Stimulated activated CD4-positive, alpha-beta T cell treated with anti-CD3 and anti-CD28 coated beads, TNF-alpha, amount 100 ng/mL, for 48 hours (primary cell): ENCODE measurements around the gene RERE.

Source experiments
- DNase-seq, 3 donors: peaks; one replicate each; pipeline ENCODE4 v3.0.0-alpha.2; 2020; ENCODE audit warnings: low read depth in 3 of 3

Gene RERE

DNA sequence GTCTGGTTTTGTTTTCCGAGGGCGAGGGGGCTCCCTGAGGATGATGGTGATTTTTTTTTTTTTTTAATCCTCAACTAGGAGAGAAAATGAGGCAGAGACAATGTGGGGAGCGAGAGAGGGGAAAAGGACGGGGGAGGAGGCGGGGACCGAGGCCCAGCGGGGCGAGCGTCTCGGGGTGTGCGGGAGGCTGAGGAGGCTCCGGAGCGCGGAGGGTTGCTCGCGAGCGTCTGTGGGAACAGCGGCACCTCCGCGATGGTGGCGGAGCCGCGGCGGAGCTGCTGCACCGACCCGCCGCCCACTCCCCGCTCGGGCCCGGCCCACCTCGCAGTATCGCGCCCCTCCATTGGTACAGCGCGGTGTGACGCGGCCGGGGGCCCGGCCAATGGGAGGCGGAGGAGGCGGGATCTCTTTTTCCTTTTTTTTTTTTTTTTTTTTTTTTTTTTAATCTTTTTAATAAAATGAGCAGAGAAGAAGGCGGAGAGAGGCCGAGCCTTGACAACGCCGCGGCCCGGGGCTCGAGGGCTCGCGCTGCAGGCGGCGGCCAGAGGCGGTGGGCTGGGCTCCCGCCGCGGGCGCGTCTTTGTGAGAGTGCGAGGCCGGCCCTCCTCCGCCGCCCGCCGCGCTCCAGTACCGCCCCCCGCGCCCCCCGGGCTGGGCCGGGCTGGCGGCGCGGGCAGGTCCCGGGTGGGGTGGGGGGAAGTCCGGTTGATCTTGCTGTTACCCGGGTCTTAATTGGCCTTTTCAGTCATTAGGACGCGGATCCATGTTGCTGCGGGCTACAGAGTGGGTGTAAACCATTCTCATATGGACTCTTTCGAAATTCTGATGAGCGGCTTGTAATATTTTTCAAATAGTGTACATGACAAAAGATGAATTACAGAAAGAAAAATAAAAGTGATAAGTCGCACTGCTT, at the start of gene RERE:
TSS of gene RERE (minus strand) at position 229 of the 913 bp plus-strand sequence.
- DNase-seq: peak; percentile 92 to 96 (median 93)

DNA sequence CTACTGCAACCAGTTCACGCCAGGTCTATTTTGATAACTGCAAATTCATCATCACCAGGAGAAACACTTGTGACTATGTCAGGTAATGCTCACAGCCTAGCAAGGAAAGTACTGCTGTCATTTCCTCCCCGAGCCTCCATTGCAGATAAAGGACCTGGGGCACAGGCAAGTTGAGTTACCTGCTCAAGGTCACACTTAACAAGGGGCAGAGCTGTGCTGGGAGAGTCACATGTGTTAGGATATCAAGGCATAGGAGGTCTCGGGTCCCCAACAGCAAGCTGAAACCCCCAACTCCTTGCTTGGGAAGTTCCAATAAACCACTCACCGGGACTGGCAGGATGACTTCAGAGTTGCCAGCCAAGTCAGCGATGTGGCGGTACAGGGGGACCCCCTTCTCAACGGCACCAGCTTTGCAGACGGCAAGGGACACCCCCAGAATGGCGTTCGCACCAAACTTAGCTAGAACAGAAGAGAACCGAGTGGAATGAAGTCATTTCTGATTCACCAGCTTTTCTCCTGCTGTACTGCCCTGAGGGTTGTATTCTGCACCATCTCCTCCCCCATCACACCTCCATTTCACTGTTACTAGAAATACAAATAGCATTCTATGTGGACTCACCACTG, 49.5 kb upstream of the RERE start:
- DNase-seq: peak in 1 of 3 donors; percentile 59

DNA sequence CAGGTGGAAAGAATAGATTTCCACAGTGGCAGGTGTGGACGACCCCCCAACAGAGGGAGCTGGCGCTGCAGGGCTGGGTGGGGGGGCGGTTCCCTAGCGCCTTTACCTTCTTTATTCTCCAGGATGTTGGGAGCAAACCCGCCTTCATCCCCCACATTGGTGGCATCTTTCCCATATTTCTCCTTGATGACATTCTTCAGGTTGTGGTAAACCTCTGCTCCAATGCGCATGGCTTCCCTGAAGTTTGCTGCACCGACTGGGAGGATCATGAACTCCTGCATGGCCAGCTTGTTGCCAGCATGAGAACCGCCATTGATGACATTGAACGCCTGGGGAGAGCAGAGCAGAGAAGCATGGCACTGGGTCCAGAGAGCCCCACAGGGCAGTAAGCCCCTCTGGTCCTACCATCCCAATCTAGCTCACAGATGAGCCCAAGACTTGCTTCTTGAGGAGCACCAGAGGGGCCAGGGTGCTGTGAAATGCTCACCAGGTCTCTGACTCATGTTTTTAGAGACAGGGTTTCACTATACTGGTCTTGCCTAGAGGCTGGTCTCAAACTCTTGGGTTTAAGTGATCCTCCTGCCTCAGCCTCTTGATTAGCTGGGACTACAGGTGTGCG, 48.8 kb upstream of the RERE start:
- DNase-seq: no peak

DNA sequence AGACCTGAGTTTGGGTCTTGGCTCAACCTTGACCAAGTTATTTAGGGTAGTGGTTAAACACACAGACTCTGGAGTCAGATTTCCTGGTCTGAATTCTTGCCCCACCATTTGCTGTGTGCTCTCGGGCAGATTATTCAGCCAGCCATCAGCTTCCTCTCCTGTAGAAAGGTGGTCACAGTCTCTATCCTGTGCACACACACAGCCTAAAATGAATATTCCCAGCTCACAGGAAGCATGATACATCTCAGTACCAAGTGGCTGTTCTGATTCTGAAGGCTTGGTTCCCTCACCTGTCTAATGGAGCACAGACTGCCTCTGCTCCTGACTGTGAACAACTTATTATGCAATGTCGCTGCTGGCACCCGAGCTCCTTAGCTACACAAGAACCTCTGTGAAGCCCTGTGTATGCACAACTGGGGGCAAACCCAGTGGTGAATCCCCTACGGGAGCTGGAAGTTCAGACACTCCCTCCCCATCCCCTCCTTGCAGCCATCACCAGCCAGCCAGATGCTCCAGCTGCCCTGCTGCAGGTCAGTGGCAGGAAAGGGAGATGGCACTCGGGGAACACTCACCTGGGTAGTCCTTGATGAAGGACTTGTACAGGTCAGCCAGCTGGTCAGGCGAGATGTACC, 47.4 kb upstream of the RERE start:
- no peak for DNase-seq

DNA sequence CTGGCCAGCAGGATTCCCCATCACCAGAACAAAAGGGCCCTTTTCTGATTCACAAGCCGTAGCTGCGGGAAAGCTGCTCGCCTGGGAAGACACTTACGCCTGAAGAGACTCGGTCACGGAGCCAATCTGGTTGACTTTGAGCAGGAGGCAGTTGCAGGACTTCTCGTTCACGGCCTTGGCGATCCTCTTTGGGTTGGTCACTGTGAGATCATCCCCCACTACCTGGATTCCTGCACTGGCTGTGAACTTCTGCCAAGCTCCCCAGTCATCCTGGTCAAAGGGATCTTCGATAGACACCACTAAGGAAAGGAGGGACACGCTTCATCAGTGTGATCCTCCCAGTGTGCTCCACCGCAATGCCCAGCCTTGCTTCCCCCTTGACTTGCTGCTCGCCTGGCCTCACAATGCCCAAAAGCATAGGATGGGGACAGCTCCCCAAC, 46.4 kb upstream of the RERE start:
- DNase-seq: no peak

DNA sequence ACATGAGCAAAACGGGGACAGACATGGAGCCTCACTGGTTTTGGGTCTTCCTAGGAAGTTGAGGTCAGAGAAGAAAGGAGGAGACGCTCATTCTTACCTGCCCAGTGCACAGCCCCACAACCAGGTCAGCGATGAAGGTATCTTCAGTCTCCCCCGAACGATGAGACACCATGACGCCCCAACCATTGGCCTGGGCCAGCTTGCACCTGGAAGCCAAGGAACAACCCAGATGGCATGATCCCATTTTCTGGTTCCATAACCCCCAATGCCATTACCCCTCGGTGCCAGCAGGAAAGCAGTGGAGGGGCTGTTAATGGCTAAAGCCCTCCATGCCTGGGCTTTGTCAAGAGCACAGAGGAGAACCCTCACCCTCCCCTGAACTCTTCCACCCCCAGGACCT, 45.7 kb upstream of the RERE start:
- no peak for DNase-seq

DNA sequence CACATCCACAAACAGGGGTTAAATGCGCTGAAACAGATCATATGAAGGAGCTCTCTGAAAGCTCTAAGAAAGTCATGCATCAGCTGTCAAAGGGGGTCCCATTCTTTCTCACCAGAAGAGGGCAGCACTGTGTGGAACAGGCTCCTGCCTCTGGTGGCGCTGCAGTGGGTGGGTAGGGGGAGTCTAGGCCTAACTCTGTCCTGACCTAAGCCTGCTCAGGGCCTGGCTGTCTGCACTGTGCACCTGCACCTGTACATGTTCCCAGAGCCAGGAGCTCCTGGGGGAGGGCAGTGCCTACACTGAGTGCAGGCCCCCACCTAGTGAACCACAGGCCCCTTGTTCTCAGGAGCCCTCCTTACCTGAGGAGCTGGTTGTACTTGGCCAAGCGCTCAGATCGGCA, 45.1 kb upstream of the RERE start:
- no peak for DNase-seq

DNA sequence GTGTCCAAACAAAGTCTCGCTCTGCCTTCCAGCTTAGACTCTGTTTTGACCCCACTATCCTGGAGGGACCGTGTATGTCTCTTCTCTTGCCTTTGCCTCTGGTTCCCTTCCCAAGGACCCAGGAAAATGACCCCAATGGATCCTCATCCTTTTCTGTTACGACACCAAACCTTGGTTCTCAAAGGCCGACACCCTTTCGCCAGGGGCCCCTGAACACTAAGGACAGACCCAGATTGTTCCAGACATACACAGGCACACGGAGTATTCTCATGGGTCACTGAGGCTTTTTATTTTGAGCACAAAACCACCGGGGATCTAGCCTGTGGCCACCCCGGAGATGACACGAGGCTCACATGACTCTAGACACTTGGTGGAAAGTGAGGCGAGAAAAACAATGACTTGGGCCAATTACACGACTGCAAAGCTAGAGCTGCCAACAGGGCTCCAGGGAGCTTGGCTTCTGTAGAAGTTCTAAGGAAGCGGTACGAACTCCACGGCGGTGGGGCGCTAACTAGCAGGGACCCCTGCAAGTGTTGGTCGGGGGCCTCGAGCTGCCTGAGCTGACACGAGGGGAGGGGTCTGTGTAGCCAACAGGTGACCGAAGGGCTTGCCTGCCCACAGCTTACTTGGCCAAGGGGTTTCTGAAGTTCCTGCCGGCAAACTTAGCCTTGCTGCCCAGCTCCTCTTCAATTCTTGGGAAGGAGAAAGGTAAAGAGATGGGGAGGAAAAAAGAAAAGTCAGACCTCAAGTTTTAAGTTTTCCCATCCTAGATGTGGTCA, 43.5 kb upstream of the RERE start:
- no peak for DNase-seq

DNA sequence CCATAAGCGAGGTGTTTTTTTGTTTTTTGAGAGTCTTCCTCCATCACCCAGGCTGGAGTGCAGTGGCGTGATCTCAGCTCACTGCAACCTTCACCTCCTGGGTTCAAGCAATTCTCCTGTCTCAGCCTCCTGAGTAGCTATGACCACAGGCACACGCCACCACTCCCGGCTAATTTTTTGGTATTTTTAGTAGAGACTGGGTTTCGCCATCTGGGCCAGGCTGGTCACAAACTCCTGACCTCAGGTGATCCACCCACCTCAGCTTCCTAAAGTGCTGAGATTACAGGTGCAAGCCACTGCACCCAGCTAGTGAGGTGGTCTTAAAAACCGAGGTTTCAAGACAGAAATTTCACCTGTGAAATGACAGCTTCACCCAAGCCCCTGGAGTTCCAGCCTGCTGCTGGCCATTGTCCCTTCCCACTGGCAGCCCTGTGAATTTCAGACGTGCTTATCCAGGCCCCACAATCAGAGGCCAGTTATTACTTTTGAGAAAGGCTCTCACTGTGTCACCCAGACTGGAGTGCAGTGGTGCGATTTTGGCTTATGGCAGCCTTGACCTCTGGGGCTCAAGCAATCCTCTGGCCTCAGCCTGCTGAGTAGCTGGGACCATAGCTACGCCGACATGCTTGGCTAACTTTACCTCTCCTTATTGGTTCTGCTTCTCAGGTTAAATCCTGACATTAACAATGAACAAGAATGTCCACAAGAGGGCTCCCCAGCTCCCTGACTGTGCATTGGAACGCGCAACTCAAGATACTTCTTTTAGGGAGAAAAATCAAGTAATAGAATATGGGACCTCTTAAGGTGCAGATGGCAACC, 41.7 kb upstream of the RERE start:
- DNase-seq: no peak

DNA sequence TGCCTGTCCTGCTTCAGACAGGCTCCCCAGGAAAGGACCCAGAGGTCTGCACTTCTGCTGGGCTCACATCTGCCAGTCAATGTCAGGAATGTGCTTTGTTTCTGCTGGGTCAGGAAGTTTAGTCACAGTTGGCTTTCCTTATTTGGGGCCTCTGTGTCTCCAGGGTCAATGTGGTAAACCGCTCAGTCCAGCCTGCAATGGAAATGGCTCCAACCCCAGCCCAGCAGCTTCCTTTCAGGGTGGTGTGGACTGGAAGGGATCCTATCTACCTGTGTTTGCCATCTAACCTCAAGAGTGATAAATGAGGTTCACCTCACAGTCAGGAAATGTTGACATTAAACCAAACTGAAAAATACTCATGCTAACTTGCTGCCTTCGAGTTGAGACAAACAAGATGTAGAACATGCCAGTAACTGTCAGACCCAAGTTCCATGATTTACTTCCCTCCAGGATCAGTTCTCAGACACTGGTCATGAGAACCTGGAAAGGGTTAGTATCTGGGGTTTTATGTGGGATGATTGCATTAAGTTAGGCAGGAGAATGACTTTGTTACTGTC, 40.8 kb upstream of the RERE start:
- no peak for DNase-seq

DNA sequence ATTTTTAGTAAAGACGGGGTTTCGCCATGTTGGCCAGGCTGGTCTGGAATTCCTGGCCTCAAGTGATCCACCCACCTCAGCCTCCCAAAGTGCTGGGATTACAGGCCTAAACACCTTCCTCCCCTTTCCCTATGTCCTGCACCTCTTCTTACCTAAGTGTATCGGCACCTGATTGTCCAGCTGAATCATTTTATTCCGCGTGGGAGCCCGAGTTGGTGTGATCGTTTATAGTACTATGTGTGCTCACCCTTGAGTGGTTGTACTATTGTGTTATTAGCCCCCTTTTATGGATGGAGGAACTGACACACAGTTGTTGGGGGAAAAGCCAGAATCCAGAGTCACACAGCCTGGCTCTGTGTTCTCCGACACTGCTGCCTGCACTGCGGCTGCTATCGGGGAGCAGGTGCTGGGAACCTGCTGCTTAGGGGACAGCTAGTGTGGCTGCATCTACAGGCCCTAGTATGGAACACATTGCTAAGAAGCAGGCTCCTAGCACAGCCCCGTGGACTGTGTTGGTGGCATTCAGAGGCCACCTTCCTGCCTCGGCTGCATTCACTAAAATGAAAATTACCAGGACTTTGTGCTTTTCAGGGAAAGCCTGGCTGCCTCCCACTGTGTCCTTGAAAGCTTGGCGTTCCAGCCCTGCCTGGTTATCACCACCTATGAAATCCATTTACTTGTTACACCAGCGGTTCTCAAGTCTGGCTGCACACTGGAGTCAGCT, 39.4 kb upstream of the RERE start:
- no peak for DNase-seq

DNA sequence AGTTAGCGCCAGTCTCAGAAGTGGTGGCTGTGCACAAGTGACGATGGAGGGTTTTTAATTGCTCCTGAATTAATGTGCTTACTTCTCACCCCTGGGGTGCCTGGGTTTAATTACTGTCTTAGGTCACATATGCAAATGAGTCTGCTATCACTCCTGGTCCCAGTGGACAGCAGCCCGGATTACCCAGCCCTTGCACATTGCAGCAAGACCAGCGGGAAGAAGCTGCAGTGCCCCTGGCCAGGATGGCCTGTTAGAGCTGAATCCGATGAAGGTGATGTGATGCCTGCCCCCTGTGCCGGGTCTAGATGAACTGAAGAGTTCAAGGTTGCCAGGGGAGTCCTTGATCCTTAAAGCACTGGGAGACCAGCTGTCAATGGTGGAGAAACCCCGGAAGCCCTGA, 36.8 kb upstream of the RERE start:
- no peak for DNase-seq

DNA sequence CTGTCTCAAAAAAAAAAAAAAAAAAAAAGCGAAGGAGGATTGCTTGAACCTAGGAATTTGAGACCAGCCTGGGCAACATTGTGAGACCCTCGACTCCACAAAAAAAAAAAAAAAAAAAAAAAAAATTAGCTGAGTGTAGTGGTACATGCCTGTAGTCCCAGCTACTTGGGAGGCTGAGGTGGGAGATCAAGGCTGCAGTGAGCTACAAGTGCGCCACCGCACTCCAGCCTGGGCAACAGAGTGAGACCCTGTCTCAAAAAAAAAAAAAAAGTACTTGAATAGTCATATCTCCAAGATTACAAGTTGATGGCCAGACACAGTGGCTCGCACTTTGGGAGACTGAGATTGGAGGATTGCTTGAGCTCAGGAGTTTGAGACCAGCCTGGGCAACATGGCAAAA, 33.6 kb upstream of the RERE start:
- DNase-seq: no peak

DNA sequence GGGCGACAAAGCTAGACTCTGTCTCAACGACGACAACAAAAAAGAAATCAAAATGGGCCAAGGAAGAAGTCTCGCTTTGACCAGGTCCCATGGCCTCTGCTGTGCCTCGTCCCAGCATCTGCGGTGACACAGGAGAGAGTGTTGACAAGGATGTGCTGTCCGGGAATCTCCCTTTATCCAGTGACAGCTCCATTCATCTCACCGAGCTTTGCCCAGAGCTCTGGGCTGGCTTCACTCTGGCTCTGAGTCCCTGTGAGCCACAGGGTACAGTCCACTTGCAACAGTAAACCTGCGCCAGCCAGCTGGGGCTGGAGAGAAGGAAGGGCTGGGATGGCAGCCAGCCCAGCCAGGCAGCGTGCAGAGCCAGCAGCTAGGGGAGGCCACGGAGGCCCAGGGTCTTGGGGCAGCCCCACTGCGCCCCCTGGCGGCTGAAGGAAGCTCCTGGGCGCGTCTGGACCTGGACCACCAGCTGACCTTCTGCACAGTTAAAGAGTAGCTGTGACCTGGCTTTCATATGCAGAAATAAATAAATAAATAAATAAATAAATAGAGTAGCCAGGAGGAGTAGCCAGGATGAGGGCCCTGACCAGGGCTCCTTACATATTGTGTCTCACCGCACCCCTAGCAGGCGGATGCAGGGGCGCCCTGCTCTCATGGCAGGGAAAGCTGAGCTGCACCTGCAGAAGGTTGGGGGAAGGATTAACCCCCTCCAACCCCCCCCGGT, 31.4 kb upstream of the RERE start:
- peak; percentile 60 to 77 (median 64) for DNase-seq

DNA sequence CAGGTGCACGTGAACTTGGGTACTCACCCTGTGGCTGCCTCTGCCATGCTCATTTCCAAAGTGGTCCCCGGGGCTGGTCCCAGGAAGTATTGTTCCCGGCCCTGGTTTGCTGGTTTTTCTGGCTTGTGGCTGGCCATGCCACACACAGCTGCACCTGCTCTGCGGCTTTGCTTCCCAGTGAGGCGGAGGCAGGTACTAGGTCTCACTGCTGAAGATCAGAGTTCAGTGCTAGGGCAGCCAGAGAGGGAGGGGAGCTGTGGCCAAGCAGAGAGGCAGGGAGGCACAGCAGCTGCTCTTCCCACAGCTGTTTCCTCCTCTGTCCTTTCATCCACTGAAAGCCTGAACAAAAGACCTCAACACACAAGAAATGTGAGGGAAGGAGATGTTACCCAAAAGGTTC, 30.6 kb upstream of the RERE start:
- DNase-seq: no peak

DNA sequence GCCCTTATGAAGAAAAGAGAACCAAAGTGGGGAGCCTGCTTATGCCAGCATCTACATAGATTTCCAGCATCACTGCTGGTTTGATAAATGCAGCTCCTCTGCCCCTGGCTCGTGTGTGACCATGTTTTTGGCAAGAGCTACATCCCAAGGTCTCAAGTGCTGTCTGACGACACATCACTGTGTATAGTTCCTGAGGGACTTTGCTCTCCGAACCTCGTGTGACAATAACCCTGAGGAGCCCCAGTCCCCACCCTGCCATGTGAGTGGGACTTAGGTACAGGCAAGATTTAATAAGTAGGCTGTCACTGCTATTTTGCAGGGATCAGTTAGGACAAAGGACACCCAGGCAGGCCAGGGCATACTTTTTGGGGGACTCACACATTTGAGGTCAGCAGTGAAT, 28.8 kb upstream of the RERE start:
- DNase-seq: no peak

DNA sequence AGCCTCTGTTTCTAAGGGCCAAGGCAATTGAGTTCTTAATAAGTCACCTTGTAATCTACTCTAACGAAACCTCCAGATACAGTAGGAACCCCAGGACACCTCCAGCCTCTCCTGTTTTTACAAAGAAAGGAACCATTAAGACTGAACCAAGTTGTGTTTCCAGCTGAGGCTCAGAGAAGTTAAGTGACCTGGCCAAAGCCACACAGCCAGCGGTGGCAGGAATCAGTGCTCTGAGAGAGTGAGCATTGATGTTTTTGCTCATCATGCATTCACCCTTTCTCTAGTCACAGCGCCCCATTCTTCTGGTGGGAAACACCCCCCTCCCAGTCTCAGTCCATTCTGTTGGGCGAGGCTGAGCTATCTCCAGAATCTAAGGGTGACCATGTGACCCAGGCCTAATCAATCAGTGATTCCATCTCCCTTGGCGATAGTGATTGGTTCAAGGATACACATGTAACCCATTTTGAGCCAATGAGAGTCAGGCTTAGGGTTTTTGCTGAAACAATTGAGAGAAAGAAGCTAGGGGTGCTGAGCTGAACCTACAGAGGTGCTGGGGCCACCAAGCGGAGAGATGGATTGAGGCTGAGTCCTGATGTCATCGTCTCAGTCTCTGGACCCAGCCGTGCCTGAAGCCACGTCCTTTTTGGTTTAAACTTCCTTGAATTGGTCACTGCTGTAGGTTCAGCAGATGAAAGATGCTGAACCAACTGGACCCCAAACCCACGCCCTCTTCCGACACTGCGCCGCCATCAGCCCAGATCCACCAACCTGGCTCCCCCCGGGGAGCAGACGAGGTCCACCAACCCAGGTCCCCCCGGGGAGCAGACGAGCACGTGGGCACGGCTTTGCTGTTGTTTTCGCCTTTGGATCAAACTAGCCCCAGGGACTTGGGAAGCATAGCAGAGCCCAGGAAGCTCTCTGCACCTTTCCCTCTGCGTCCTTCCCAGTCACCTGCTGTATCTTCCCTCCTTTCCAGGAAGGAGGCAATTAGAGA, 28.0 kb upstream of the RERE start:
- no peak for DNase-seq

DNA sequence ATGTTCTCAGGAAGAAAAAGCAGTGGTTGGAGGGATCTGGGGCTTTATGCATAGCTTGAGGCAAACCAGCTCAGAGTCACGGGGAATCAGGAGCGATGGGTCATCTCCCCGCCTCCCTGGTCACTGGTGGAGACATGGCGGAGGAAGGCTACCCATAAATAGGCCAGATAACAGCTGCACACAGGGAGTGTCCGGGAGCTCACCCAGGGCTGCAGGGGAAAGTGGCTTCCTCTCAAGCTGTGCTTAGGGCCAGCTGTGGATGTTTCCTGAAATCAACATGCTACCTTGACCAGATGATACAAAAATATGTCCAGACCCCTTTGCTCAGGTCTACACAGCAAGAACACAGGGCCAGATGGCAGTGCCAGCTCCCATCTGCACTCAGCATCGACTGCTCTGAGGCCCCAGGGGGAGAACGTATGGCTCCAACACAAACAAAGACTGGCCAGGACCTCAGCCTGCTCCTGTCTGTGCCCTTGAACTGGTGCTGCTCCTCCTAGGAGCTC, 27.1 kb upstream of the RERE start:
- no peak for DNase-seq
